Gastrocnemius medialis (tissue), 4 donors: ENCODE measurements around the gene MON1A.

Experiments used
- CTCF ChIP-seq, 5 experiments: fragments of 450-650 bp in 3 of 5; fragments of 200-600 bp in 2 of 5; sonication (generic) in 2 of 5; IDR thresholded peaks in 4 of 5; conservative IDR thresholded peaks in 1 of 5; 1 replicate in 4 of 5; 2 replicates in 1 of 5; pipeline ENCODE4 v1.5.1; 2016 to 2019; ENCODE audit warnings: antibody characterized with exemption in 5 of 5, mild to moderate bottlenecking in 3 of 5, moderate library complexity in 3 of 5
- POLR2A ChIP-seq, 2 donors: fragments of 450-650 bp; IDR thresholded peaks; one replicate each; pipeline ENCODE4 v1.6.1; 2017; ENCODE audit warnings: antibody characterized with exemption in 2 of 2, mild to moderate bottlenecking in 2 of 2, moderate library complexity in 2 of 2

GRCh38 chr3:49889296-49889695 is 40.3 kb downstream of the MON1A start:
- no peak for TF ChIP-seq CTCF (IDR thresholded peaks at IDR 0.05 in 4 of 5, conservative IDR thresholded peaks at IDR 0.05 in 1 of 5)
- TF ChIP-seq POLR2A (IDR thresholded peaks at IDR 0.05) = no peak
